Mucosa of descending colon (tissue), 3 donors: ENCODE results near the gene RAPGEF5. TPM values are rescaled to one million over a fixed set of nuclear protein-coding genes. Genes with fewer than 3 reads are reported as not detected.

Experiments
- ATAC-seq: fragments of 200-7000 bp; cut with Tn5 transposase; one replicate; pipeline ENCODE4 v1.9.1; 2020; ENCODE audit warnings: mild to moderate bottlenecking, moderate library complexity
- DNase-seq, 3 donors: peaks; one replicate each; pipeline ENCODE4 v3.0.0-alpha.2; 2020
- H3K36me3 ChIP-seq: fragments of 200-600 bp; one replicate; pipeline ENCODE4 v1.8.0; 2021; ENCODE audit warnings: low read depth, mild to moderate bottlenecking
- H3K4me1 ChIP-seq: fragments of 200-600 bp; one replicate; pipeline ENCODE4 v1.8.0; 2021; ENCODE audit warnings: low read depth, mild to moderate bottlenecking
- H3K4me3 ChIP-seq: fragments of 200-600 bp; one replicate; pipeline ENCODE4 v1.8.0; 2021; ENCODE audit warnings: mild to moderate bottlenecking
- H3K9me3 ChIP-seq: fragments of 200-600 bp; one replicate; pipeline ENCODE4 v1.8.0; 2021; ENCODE audit warnings: mild to moderate bottlenecking
- intact Hi-C, 2 donors: fragments of 100-400 bp; cut with DNase I in 1 of 2; cut with micrococcal nuclease in 1 of 2; formaldehyde crosslinking; loops; one replicate each; pipeline versions ENCODE4 v1.11.0 to v1.11.1; 2022; cut with DNase I, micrococcal nuclease
- total RNA-seq, 3 donors: library from RNA; stranded (reverse); fragmentation: NEBNext Ultra II Directional in 2 of 3; extraction: Animal tissue kit (Norgen Biotek cat#: 25700) in 2 of 3; gene quantifications; one replicate each; pipeline versions ENCODE4 v1.2.1 to v1.2.4, GENCODE V29; 2021 to 2023
- TF ChIP-seq, protein P1 (sequence below): fragments of 200-600 bp; IDR thresholded peaks from one replicate; pipeline ENCODE4 v1.8.0; 2022; ENCODE audit warnings: antibody characterized with exemption, mild to moderate bottlenecking
- donor health status: DM: no; HTN: no; CAD: no; lungs with moderate emphysema.
- donor health status: DM: no; HTN: no; CAD: no.
- donor health status: DM: no; HTN: yes; CAD: no.

RAPGEF5 gene
- total RNA-seq, 3 donors from 2014 or later: 34.7 to 87.8 (median 59.5) TPM

DNA sequence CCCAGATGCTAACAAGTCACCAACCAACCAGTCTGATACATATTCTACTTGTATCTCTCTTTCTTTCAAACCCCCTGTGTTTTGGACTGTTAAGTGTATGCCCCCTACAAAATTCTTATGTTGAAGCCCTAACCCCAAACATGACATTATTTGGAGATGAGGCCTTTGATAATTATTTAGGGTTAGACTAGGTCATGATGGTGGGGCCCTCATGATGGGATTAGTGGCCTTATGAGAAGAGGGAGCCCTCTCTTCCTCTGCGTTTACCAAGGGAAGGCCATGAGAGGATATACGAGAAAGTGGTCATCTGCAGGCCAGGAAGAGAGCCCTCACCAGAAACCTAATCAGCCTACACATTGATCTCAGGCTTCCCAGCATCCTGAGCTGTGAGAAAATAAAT is 2.5 kb downstream of the RAPGEF5 start:
- Histone ChIP-seq H3K4me1 (peaks cover 26% of the 10 kb centered on the region), H3K9me3 (no peaks in the 10 kb centered on the region), H3K4me3 (no peak overlapping the region), H3K36me3 (no peaks in the 10 kb centered on the region)
- TF ChIP-seq, protein P1, sequence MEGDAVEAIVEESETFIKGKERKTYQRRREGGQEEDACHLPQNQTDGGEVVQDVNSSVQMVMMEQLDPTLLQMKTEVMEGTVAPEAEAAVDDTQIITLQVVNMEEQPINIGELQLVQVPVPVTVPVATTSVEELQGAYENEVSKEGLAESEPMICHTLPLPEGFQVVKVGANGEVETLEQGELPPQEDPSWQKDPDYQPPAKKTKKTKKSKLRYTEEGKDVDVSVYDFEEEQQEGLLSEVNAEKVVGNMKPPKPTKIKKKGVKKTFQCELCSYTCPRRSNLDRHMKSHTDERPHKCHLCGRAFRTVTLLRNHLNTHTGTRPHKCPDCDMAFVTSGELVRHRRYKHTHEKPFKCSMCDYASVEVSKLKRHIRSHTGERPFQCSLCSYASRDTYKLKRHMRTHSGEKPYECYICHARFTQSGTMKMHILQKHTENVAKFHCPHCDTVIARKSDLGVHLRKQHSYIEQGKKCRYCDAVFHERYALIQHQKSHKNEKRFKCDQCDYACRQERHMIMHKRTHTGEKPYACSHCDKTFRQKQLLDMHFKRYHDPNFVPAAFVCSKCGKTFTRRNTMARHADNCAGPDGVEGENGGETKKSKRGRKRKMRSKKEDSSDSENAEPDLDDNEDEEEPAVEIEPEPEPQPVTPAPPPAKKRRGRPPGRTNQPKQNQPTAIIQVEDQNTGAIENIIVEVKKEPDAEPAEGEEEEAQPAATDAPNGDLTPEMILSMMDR: no peak
- ATAC-seq: no peak
- intact Hi-C loops: no loop called here
- DNase-seq: no peak

DNA sequence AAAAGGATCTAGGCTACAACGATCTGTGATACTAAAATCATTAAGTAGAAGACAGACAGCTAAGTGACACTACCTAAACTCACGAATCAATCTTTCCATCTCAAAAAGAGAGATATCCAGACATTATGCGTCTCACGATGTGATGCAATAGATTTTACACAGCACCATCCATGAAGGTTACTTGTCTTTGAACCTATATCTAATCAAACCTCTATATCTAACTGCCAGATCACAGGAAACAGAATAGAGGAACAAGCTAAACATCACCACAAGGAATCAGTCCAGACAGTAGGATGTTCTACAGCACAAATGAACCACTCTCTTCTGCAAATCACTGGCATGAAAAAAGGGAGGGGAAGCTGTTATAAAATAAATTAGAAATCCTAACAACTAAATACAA is 4.1 kb downstream of the RAPGEF5 start:
- TF ChIP-seq, protein P1: no peak
- ATAC-seq: no peak
- intact Hi-C loops: no loop called here
- Histone ChIP-seq H3K4me1 (peaks cover 30% of the 10 kb centered on the region), H3K36me3 (no peaks in the 10 kb centered on the region), H3K9me3 (no peaks in the 10 kb centered on the region), H3K4me3 (no peak overlapping the region)
- DNase-seq: no peak

DNA sequence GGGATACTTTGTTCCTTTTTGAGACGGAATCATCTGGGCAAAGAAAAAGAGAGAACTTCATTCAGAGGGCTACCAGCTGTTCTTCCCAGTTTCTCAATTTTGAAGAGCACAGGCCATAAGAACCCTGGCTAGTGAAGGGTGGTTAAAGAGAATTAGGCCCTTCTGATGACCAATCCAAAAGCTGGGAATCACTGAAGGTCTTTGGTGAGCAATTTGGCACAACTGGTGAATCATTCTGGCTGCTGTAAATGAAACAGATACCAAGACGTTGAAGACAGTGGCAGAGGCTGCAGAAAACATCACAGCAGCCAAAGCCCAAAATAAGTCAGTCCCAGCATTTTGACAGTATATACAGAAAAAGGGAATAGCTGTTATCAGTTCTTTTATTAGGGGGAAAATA is 5.1 kb downstream of the RAPGEF5 start:
- no peak for ATAC-seq
- H3K4me3 ChIP-seq: no peak overlapping the region
- H3K4me1 ChIP-seq: peaks cover 24% of the 10 kb centered on the region
- no peaks in the 10 kb centered on the region for H3K36me3 ChIP-seq
- DNase-seq: no peak
- TF ChIP-seq, protein P1: no peak
- H3K9me3 ChIP-seq: no peaks in the 10 kb centered on the region
- intact Hi-C loops: no loop called here

DNA sequence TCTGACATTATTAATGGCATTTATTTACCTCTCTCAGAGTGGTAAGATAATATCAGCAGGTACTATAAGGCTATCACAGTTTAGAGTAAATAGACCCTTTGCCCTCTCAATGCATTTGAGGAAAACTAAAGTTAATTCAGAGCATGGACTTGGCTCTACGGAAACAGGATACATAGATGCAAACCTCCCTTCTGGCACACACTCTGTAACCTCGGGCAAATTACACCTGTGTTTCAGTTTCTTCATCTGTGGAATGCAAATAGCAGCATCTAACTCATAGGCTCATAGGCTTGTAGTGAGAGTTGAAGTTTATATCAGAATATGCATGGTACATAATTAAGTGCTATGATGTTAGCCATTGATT is 5.6 kb downstream of the RAPGEF5 start:
- TF ChIP-seq, protein P1: no peak

DNA sequence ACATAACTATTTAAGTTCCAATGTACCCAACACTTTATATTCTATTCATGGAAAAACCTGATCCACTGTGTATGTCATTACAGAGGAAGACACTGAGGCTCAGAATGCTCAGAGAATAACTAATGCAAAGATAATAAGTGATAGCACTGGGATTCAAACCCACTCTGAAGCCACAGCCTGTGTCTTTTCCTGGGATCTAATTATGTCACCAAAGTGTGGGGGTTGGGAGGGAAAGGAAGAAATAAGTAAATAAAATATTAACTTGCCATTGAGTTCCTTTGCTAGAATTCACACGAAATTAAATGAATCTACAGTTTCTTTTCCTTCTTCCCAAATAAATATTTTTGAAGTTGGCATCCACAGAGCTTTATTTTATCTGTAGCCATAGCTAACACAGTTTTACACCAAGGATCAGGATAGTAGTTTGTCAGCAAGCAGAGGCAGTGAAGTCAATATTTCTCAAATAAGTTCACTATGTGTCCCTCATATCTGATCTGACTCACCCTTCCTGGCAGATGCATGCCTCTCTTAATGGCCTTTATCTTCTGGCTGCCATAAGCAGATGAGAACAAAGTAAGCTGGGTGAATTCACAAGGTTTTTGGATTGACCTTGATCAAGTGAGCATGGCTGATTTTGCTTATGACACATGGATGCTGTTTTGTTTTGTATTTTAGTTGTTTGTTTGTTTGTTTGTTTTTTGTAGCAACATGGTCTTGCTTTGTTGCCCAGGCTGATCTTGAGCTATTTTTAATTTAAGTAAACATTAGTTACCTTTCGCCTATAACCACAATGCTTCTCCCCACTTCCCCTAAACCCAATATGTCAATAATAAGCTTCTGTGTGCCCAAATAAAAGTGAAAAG is 6.3 kb downstream of the RAPGEF5 start:
- no peak overlapping the region for H3K4me3 ChIP-seq
- peaks cover 28% of the 10 kb centered on the region for H3K4me1 ChIP-seq
- DNase-seq (no peak), ATAC-seq (peak; percentile 69)
- TF ChIP-seq, protein P1: no peak
- intact Hi-C loops: no loop called here
- no peaks in the 10 kb centered on the region for H3K9me3 ChIP-seq
- H3K36me3 ChIP-seq: no peaks in the 10 kb centered on the region

More for the DNA sequence above, 5.6 kb downstream of the RAPGEF5 start:
- H3K9me3 ChIP-seq: no peaks in the 10 kb centered on the region
- H3K4me1 ChIP-seq: peaks cover 24% of the 10 kb centered on the region
- H3K36me3 ChIP-seq: no peaks in the 10 kb centered on the region
- ATAC-seq (peak; percentile 60), DNase-seq (no peak)
- H3K4me3 ChIP-seq: no peak overlapping the region
- intact Hi-C loops: no loop called here
